Measurements from ENCODE around the gene ZNF300.
"Not testable (repeated sequence)": the region's sequence is repeated elsewhere in the genome, so short reads cannot be mapped to it uniquely, and the experiment has no call there.

ZNF300 gene

DNA sequence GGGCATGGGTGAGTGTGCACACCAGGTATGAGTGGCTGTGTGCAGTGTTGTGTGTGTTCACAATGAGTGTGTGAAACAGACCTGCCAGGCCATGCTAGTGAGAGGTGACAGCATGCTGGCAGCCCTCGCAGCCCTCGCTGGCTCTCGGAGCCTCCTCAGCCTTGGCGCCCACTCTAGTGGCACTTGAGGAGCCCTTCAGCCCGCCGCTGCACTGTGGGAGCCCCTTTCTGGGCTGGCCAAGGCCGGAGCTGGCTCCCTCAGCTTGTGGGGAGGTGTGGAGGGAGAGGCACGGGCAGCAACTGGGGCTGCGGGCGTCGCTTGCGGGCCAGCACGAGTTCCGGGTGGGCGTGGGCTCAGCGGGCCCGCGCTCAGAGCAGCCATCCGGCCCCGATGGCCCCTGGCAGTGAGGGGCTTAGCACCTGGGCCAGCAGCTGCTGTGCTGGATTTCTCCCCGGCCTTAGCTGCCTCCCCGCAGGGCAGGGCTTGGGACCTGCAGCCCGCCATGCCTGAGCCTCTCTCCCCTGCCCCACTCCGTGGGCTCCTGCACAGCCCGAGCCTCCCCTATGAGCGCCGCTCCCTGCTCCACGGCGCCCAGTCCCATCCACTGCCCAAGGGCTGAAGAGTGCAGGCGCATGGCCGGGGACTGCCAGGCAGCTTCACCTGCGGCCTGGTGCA, 59.5 kb downstream of the ZNF300 start:
- DNase-seq (ENCODE audit: low spot score): not testable (repeated sequence)
